ENCODE data around the gene PLA2G7. TPM values are rescaled to one million over a fixed set of nuclear protein-coding genes. Genes with fewer than 3 reads are reported as not detected.

The PLA2G7 gene
- total RNA-seq, 1 donor = 0.36 TPM

- Histone ChIP-seq H3K36me3 (ENCODE audit: insufficient read depth, low read length) (no peaks in the 10 kb centered on the region), H3K4me3 (ENCODE audit: insufficient read depth, low read length) (no peak overlapping the region), H3K4me2 (ENCODE audit: insufficient read depth, low read length) (no peak overlapping the region), H3K27me3 (ENCODE audit: insufficient read depth, low read length) (no peaks in the 10 kb centered on the region), H3K79me2 (ENCODE audit: insufficient read depth, low read length) (no peaks in the 10 kb centered on the region), H3K4me1 (ENCODE audit: insufficient read depth, low read length) (no peaks in the 10 kb centered on the region), H3K27ac (ENCODE audit: low read depth, low read length) (no peak overlapping the region), H2AFZ (ENCODE audit: low read length) (no peak overlapping the region), H3K9me3 (ENCODE audit: low read depth, low read length) (no peaks in the 10 kb centered on the region), H4K20me1 (ENCODE audit: insufficient read depth, low read length) (no peaks in the 10 kb centered on the region)
- peak; percentile 62 for DNase-seq (ENCODE audit: insufficient read length, low spot score, missing footprints)
- no peak for TF ChIP-seq CTCF (IDR thresholded peaks at IDR 0.05; ENCODE audit: extremely low read depth, low read depth, low read length)
These were observed 50.4 kb downstream of the PLA2G7 start for GRCh38 chr6:46684771-46685170.

- no peaks in the 10 kb centered on the region for H3K9me3 ChIP-seq (ENCODE audit: low read depth, low read length)
These were observed 57.9 kb downstream of the PLA2G7 start for GRCh38 chr6:46677314-46677654.

GRCh38 chr6:46676604-46677313 is 58.4 kb downstream of the PLA2G7 start:
- H3K4me3 ChIP-seq (ENCODE audit: insufficient read depth, low read length) = no peak overlapping the region
- H3K27me3 ChIP-seq (ENCODE audit: insufficient read depth, low read length) = no peaks in the 10 kb centered on the region
- DNase-seq (ENCODE audit: insufficient read length, low spot score, missing footprints) = no peak
- H3K9me3 ChIP-seq (ENCODE audit: low read depth, low read length) = no peaks in the 10 kb centered on the region
- H2AFZ ChIP-seq (ENCODE audit: low read length) = no peak overlapping the region
- H3K79me2 ChIP-seq (ENCODE audit: insufficient read depth, low read length) = no peaks in the 10 kb centered on the region
- H3K4me2 ChIP-seq (ENCODE audit: insufficient read depth, low read length) = no peak overlapping the region
- no peak overlapping the region for H3K27ac ChIP-seq (ENCODE audit: low read depth, low read length)
- H3K4me1 ChIP-seq (ENCODE audit: insufficient read depth, low read length) = no peaks in the 10 kb centered on the region
- no peak for TF ChIP-seq CTCF (IDR thresholded peaks at IDR 0.05; ENCODE audit: extremely low read depth, low read depth, low read length)
- H3K36me3 ChIP-seq (ENCODE audit: insufficient read depth, low read length) = no peaks in the 10 kb centered on the region
- H4K20me1 ChIP-seq (ENCODE audit: insufficient read depth, low read length) = peaks cover 2% of the 10 kb centered on the region

More at GRCh38 chr6:46677314-46677654, 57.9 kb downstream of the PLA2G7 start:
- H3K4me3 ChIP-seq (ENCODE audit: insufficient read depth, low read length) = no peak overlapping the region
- no peaks in the 10 kb centered on the region for H3K79me2 ChIP-seq (ENCODE audit: insufficient read depth, low read length)
- no peak overlapping the region for H3K4me2 ChIP-seq (ENCODE audit: insufficient read depth, low read length)
- peak; percentile 6 for TF ChIP-seq CTCF (IDR thresholded peaks at IDR 0.05; ENCODE audit: extremely low read depth, low read depth, low read length)
- H3K4me1 ChIP-seq (ENCODE audit: insufficient read depth, low read length) = no peaks in the 10 kb centered on the region
- DNase-seq (ENCODE audit: insufficient read length, low spot score, missing footprints) = peak; percentile 19
- H2AFZ ChIP-seq (ENCODE audit: low read length) = no peak overlapping the region
- no peak overlapping the region for H3K27ac ChIP-seq (ENCODE audit: low read depth, low read length)
- peaks cover 2% of the 10 kb centered on the region for H4K20me1 ChIP-seq (ENCODE audit: insufficient read depth, low read length)
- no peaks in the 10 kb centered on the region for H3K27me3 ChIP-seq (ENCODE audit: insufficient read depth, low read length)
- no peaks in the 10 kb centered on the region for H3K36me3 ChIP-seq (ENCODE audit: insufficient read depth, low read length)

- TF ChIP-seq CTCF (IDR thresholded peaks at IDR 0.05; ENCODE audit: extremely low read depth, low read depth, low read length) = no peak
- no peak overlapping the region for H3K4me3 ChIP-seq (ENCODE audit: insufficient read depth, low read length)
- no peaks in the 10 kb centered on the region for H3K36me3 ChIP-seq (ENCODE audit: insufficient read depth, low read length)
- H4K20me1 ChIP-seq (ENCODE audit: insufficient read depth, low read length) = peaks cover 2% of the 10 kb centered on the region
- no peak overlapping the region for H3K4me2 ChIP-seq (ENCODE audit: insufficient read depth, low read length)
- no peak overlapping the region for H3K27ac ChIP-seq (ENCODE audit: low read depth, low read length)
- no peaks in the 10 kb centered on the region for H3K4me1 ChIP-seq (ENCODE audit: insufficient read depth, low read length)
- no peaks in the 10 kb centered on the region for H3K27me3 ChIP-seq (ENCODE audit: insufficient read depth, low read length)
- H2AFZ ChIP-seq (ENCODE audit: low read length) = no peak overlapping the region
- DNase-seq (ENCODE audit: insufficient read length, low spot score, missing footprints) = no peak
- no peaks in the 10 kb centered on the region for H3K9me3 ChIP-seq (ENCODE audit: low read depth, low read length)
- H3K79me2 ChIP-seq (ENCODE audit: insufficient read depth, low read length) = no peaks in the 10 kb centered on the region
These were observed 60.8 kb downstream of the PLA2G7 start for GRCh38 chr6:46674410-46674809.

Measured in osteoblast (primary cell).